ENCODE results near the gene UVRAG. TPM values are rescaled to one million over a fixed set of nuclear protein-coding genes. Genes with fewer than 3 reads are reported as not detected.
A peak's percentile ranks its signal among the peaks of the same experiment; 100 is the strongest.

Gene UVRAG
- total and polyA plus RNA-seq, 10 donors, result 13.8 to 80.8 (median 42.9) TPM

- no peak for DNase-seq
- intact Hi-C loops (cut with DNase I; ENCODE audit: low total_unique reads), result no loop called here
- Histone ChIP-seq H3K4me1 (peaks cover 2 to 50% (median 20%) of the 10 kb centered on the region in 6 donors), H3K36me3 (peaks cover 0 to 41% (median 0%) of the 10 kb centered on the region in 6 donors), H3K4me3 (no peak overlapping the region), H3K27me3 (replicated peaks in 1 of 7) (no peaks in the 10 kb centered on the region), H3K27ac (peak overlapping the region in 4 of 8 donors; percentile 9 to 35 (median 12)), H3K9me3 (no peaks in the 10 kb centered on the region)
- TF ChIP-seq POLR2A (IDR thresholded peaks at IDR 0.05), result no peak
- TF ChIP-seq, protein P1, sequence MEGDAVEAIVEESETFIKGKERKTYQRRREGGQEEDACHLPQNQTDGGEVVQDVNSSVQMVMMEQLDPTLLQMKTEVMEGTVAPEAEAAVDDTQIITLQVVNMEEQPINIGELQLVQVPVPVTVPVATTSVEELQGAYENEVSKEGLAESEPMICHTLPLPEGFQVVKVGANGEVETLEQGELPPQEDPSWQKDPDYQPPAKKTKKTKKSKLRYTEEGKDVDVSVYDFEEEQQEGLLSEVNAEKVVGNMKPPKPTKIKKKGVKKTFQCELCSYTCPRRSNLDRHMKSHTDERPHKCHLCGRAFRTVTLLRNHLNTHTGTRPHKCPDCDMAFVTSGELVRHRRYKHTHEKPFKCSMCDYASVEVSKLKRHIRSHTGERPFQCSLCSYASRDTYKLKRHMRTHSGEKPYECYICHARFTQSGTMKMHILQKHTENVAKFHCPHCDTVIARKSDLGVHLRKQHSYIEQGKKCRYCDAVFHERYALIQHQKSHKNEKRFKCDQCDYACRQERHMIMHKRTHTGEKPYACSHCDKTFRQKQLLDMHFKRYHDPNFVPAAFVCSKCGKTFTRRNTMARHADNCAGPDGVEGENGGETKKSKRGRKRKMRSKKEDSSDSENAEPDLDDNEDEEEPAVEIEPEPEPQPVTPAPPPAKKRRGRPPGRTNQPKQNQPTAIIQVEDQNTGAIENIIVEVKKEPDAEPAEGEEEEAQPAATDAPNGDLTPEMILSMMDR (IDR thresholded peaks at IDR 0.05 in 8 of 11, conservative IDR thresholded peaks at IDR 0.05 in 3 of 11), result no peak
- no peak for TF ChIP-seq POLR2AphosphoS5 (IDR thresholded peaks at IDR 0.05)
- WGBS, 5 donors, result 70 to 78% (median 74%) methylated on average over 8 of the region's 8 CpGs
These were observed 310.1 kb downstream of the UVRAG start for GRCh38 chr11:76124905-76125770.

- Histone ChIP-seq H3K36me3 (peaks cover 0 to 45% (median 5%) of the 10 kb centered on the region in 6 donors), H3K9me3 (no peaks in the 10 kb centered on the region), H3K4me3 (no peak overlapping the region), H3K4me1 (peaks cover 0 to 37% (median 10%) of the 10 kb centered on the region in 6 donors), H3K27me3 (replicated peaks in 1 of 7) (no peaks in the 10 kb centered on the region), H3K27ac (no peak overlapping the region)
- 96 to 100% (median 97%) methylated on average over 2 of the region's 2 CpGs for WGBS, 5 donors
- DNase-seq, result no peak
- intact Hi-C loops (cut with DNase I; ENCODE audit: low total_unique reads), result no loop called here
- TF ChIP-seq POLR2AphosphoS5 (IDR thresholded peaks at IDR 0.05) (no peak), POLR2A (IDR thresholded peaks at IDR 0.05) (no peak)
- TF ChIP-seq, protein P1 (IDR thresholded peaks at IDR 0.05 in 8 of 11, conservative IDR thresholded peaks at IDR 0.05 in 3 of 11), result no peak
These were observed 314.7 kb downstream of the UVRAG start for GRCh38 chr11:76129729-76130128.

DNA sequence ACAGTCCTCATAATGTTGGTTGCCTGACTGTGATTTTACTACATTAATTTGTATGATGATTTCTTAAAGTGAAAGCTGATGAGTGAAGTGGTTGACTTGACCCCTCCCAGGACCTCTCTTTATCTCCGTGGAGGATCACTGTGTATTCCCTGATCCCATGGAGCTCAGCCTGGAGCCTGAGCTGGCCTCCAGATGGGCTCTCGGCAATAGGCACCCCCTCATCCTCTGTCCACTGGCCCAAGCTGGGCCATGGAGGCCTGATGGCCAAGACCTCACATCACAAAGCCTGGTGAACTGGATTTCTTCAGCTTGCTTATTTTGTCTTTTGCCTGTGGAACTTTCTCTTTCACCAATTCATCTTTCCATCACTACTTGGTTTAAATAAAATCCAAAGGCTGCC, 316.1 kb downstream of the UVRAG start:
- peaks cover 0 to 29% (median 6%) of the 10 kb centered on the region in 6 donors for H3K4me1 ChIP-seq
- no peaks in the 10 kb centered on the region for H3K9me3 ChIP-seq
- WGBS, 5 donors, result 66 to 89% (median 79%) methylated on average over 2 of the region's 2 CpGs

More for the DNA sequence above, 316.1 kb downstream of the UVRAG start:
- no peaks in the 10 kb centered on the region for H3K27me3 ChIP-seq (replicated peaks in 1 of 7)
- no peak overlapping the region for H3K4me3 ChIP-seq
- TF ChIP-seq POLR2AphosphoS5 (IDR thresholded peaks at IDR 0.05) (peak in 2 of 3 donors; percentile 9 to 16), POLR2A (IDR thresholded peaks at IDR 0.05) (no peak)
- TF ChIP-seq, protein P1 (IDR thresholded peaks at IDR 0.05 in 8 of 11, conservative IDR thresholded peaks at IDR 0.05 in 3 of 11), result no peak
- DNase-seq, result no peak
- H3K27ac ChIP-seq, result peak overlapping the region in 5 of 8 donors; percentile 3 to 56 (median 30)
- intact Hi-C loops (cut with DNase I; ENCODE audit: low total_unique reads), result no loop called here
- H3K36me3 ChIP-seq, result peaks cover 0 to 54% (median 6%) of the 10 kb centered on the region in 6 donors

Data from spleen (tissue), 11 donors.